ENCODE data around the gene LTV1.
"Not testable (repeated sequence)": the region's sequence is repeated elsewhere in the genome, so short reads cannot be mapped to it uniquely, and the experiment has no call there.

Gene LTV1

GRCh38 chr6:143844006-143844405, 868 bp downstream of the LTV1 start:
- peak overlapping the region; percentile 91 for H3K4me3 ChIP-seq (ENCODE audit: low read length)
- peak; percentile 24 for DNase-seq (ENCODE audit: low read depth)
- TF ChIP-seq CTCF (conservative IDR thresholded peaks at IDR 0.05; ENCODE audit: low read length): no peak

GRCh38 chr6:143845033-143845432, 1.9 kb downstream of the LTV1 start:
- H3K4me3 ChIP-seq (ENCODE audit: low read length): no peak overlapping the region
- DNase-seq (ENCODE audit: low read depth): no peak
- no peak for TF ChIP-seq CTCF (conservative IDR thresholded peaks at IDR 0.05; ENCODE audit: low read length)

- H3K4me3 ChIP-seq (ENCODE audit: low read length); DNase-seq (ENCODE audit: low read depth): not testable (repeated sequence)
These were observed 8.6 kb downstream of the LTV1 start for GRCh38 chr6:143851706-143852105.

GRCh38 chr6:143855057-143855456, 11.9 kb downstream of the LTV1 start:
- H3K4me3 ChIP-seq (ENCODE audit: low read length); DNase-seq (ENCODE audit: low read depth): not testable (repeated sequence)

DNA sequence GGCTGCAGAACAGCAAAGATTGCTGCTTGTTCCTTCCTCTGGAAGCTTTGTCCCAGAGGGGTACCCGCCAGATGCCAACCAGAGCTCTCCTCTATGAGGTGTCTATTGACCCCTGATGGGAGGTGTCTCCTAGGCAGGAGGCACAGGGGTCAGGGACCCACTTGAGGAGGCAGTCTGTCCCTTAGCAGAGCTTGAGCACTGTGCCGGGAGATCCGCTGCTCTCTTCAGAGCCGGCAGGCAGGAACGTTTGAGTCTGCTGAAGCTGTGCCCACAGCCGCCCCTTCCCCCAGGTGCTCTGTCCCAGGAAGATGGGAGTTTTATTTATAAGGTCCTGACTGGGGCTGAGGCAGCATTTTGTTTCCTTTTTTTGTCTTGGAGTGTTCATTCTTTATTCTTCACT, 13.6 kb downstream of the LTV1 start:
- not testable (repeated sequence) for H3K4me3 ChIP-seq (ENCODE audit: low read length); DNase-seq (ENCODE audit: low read depth)

- no peak for TF ChIP-seq CTCF (conservative IDR thresholded peaks at IDR 0.05; ENCODE audit: low read length)
- H3K4me3 ChIP-seq (ENCODE audit: low read length): no peak overlapping the region
- no peak for DNase-seq (ENCODE audit: low read depth)
These were observed 14.5 kb downstream of the LTV1 start for GRCh38 chr6:143857651-143858050.

DNA sequence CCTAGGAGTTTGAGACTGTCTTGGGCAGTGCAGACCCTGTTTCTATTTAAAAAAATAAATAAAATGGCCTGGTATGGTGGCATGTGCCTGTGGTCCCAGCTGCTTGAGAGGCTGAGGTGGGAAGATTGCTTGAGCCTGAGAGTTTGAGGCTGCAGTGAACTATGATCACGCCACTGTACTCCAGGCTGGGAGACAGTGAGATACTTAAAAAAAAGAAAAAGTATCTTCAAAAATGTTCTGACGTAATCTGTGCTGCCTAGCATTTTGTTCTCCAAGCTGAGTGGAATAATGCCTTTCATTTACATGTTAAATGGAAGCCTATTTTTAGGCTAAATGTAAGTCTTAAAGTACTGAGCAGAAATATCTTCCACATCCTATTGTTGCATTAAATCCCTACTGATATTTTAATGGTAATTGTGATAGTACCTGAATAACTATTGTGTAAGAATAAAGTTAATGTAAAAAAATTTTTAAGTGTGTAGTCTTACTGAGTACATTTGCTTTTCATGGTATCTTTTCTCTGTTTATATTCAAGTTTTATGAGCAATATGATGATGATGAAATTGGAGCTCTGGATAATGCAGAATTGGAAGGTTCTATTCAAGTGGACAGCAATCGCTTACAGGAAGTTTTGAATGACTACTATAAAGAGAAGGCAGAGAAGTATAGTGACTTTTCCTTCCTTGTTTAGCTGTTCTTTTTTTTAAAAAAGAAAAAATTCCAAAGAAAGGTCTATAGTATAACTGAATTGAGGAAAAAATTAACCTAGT, 16.9 kb downstream of the LTV1 start:
- DNase-seq (ENCODE audit: low read depth): no peak
- no peak for TF ChIP-seq CTCF (conservative IDR thresholded peaks at IDR 0.05; ENCODE audit: low read length)
- H3K4me3 ChIP-seq (ENCODE audit: low read length): no peak overlapping the region

DNA sequence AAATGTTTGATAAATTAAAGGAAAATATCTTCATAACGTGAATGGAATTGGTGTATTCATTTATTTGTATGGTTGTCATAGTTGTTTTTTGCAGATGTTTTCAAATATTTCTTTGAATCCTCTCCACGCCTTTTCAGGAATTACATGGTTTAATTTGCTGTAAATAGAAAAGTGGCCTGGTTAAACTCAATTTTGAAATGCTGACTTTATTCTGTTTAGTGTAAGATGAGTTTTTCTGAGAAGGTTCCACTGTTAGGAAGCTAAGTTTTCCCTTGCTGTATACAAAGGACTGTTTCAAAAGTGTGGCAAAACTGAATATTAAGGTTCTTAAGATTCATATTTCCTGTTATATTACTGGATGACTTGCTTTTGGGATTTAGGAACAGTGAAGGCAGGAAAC, 20.6 kb downstream of the LTV1 start:
- DNase-seq (ENCODE audit: low read depth): no peak
- TF ChIP-seq CTCF (conservative IDR thresholded peaks at IDR 0.05; ENCODE audit: low read length): no peak
- no peak overlapping the region for H3K4me3 ChIP-seq (ENCODE audit: low read length)

- H3K4me3 ChIP-seq (ENCODE audit: low read length): no peak within 1 kb of the TSS
- no peak for DNase-seq (ENCODE audit: low read depth)
- no peak for TF ChIP-seq CTCF (conservative IDR thresholded peaks at IDR 0.05; ENCODE audit: low read length)
These were observed 21.1 kb downstream of the LTV1 start, which contains the start of gene ZC2HC1B for GRCh38 chr6:143864234-143864633. Gene ZC2HC1B (plus strand): TSS chr6:143864474. CDS start chr6:143864540, 66 bp downstream.

Measured in AG10803 (cell line).